PC-3 (cell line): ENCODE data around the gene GRK3. TPM values are rescaled to one million over a fixed set of nuclear protein-coding genes. Genes with fewer than 3 reads are reported as not detected.

Experiments
- ATAC-seq: fragments of 200-7000 bp; cut with Tn5 transposase; 2 replicates; pipeline ENCODE4 v1.9.1; 2020; ENCODE audit warnings: mild to moderate bottlenecking, moderate library complexity
- BruUV-seq: library from RNA; stranded (reverse); fragments of 400-500 nt; replicated peaks from 2 replicates; lab custom pipeline; 2021; lab: Mats Ljungman, UMichigan
- CTCF ChIA-PET: fragments of 300-600 bp; sonication (Branson Sonifier 250); formaldehyde crosslinking; loops from one replicate; lab custom pipeline; 2022; ENCODE audit warnings: antibody characterized with exemption; lab: Charles Lee
- POLR2A ChIA-PET: fragments of 300-600 bp; sonication (Branson Sonifier 250); formaldehyde crosslinking; loops from one replicate; lab custom pipeline; 2022; ENCODE audit warnings: antibody characterized with exemption; ENCODE audit not compliant: unreplicated experiment; lab: Charles Lee
- DNase-seq: peaks from one replicate; pipeline ENCODE4 v3.0.0-alpha.2; 2015
- H2AFZ ChIP-seq: fragments of 300-600 bp; sonication (generic); 2 replicates; pipeline ENCODE4 v1.6.0; 2016; ENCODE audit warnings: antibody characterized with exemption, low read length
- H3F3A ChIP-seq: fragments of 300-600 bp; sonication (generic); one replicate; pipeline ENCODE4 v1.6.0; 2017; ENCODE audit warnings: antibody characterized with exemption, low read length, control low read depth, mild to moderate bottlenecking; ENCODE audit not compliant: unreplicated experiment
- H3K27ac ChIP-seq: fragments of 300-600 bp; sonication (generic); 2 replicates; pipeline ENCODE4 v1.5.1; 2016; ENCODE audit warnings: mild to moderate bottlenecking, low read length
- H3K27me3 ChIP-seq: fragments of 300-600 bp; sonication (generic); 2 replicates; pipeline ENCODE4 v1.6.1; 2016; ENCODE audit warnings: low read length, mixed read lengths
- H3K36me3 ChIP-seq: fragments of 300-600 bp; sonication (generic); 2 replicates; pipeline ENCODE4 v1.6.1; 2016; ENCODE audit warnings: low read depth, mixed run types, low read length, mixed read lengths
- H3K4me1 ChIP-seq: fragments of 300-600 bp; sonication (generic); 2 replicates; pipeline ENCODE4 v1.5.1; 2016; ENCODE audit warnings: low read length; ENCODE audit not compliant: insufficient read depth
- H3K4me2 ChIP-seq: fragments of 300-600 bp; sonication (generic); 2 replicates; pipeline ENCODE4 v1.6.0; 2016; ENCODE audit warnings: low read length
- H3K4me3 ChIP-seq: fragments of 300-600 bp; sonication (generic); 2 replicates; pipeline ENCODE4 v1.5.1; 2016; ENCODE audit warnings: mild to moderate bottlenecking, low read length, mixed read lengths
- H3K79me2 ChIP-seq: fragments of 300-600 bp; sonication (generic); 2 replicates; pipeline ENCODE4 v1.6.1; 2017; ENCODE audit warnings: low read length, mixed read lengths
- H3K9ac ChIP-seq: fragments of 300-600 bp; sonication (generic); 2 replicates; pipeline ENCODE4 v1.6.0; 2016; ENCODE audit warnings: mild to moderate bottlenecking, low read length
- H3K9me2 ChIP-seq: fragments of 300-600 bp; sonication (generic); replicated peaks from 2 replicates; pipeline ENCODE4 v1.6.1; 2016; ENCODE audit warnings: mixed run types, low read length, mixed read lengths
- H3K9me3 ChIP-seq: fragments of 300-600 bp; sonication (generic); 2 replicates; pipeline ENCODE4 v1.6.1; 2016; ENCODE audit warnings: low read length, mixed read lengths
- H4K20me1 ChIP-seq: fragments of 300-600 bp; sonication (generic); 2 replicates; pipeline ENCODE4 v1.6.1; 2016; ENCODE audit warnings: low read length, mixed read lengths
- CTCF ChIP-seq: fragments of 300-600 bp; sonication (generic); conservative IDR thresholded peaks from 2 replicates; pipeline ENCODE4 v1.5.1; 2017; ENCODE audit warnings: antibody characterized with exemption, low read depth, mild to moderate bottlenecking, low read length
- EZH2 ChIP-seq: fragments of 300-600 bp; sonication (generic); IDR thresholded peaks from one replicate; pipeline ENCODE4 v1.6.1; 2017; ENCODE audit warnings: antibody characterized with exemption, mild to moderate bottlenecking, low read length; ENCODE audit not compliant: unreplicated experiment
- EZH2phosphoT487 ChIP-seq: fragments of 300-600 bp; sonication (generic); IDR thresholded peaks from 2 replicates; pipeline ENCODE4 v1.6.1; 2018; ENCODE audit warnings: mild to moderate bottlenecking, antibody characterized with exemption, low read length, borderline replicate concordance
- intact Hi-C: fragments of 100-400 bp; cut with micrococcal nuclease; formaldehyde crosslinking; loops from 2 replicates; pipeline ENCODE4 v1.9.0; 2023
- total RNA-seq: library from RNA; depleted of rRNA; stranded (reverse); fragments of >200 nt; gene quantifications from 2 replicates; pipeline ENCODE4 v1.2.3, GENCODE V29; 2014

GRK3 gene
- total RNA-seq, 1 experiment from 2014 or later: under 0.01 TPM

GRCh38 chr22:25553131-25553530 is 11.3 kb upstream of the GRK3 start:
- no peaks in the 10 kb centered on the region for H3K4me1 ChIP-seq
- H3K79me2 ChIP-seq: no peaks in the 10 kb centered on the region
- H3K27me3 ChIP-seq: peaks cover 3% of the 10 kb centered on the region; the same call in 1 of the 2 replicates
- intact Hi-C loops: no loop called here
- no peaks in the 10 kb centered on the region for H3F3A ChIP-seq
- H3K9ac ChIP-seq: no peak overlapping the region
- no peaks in the 10 kb centered on the region for H4K20me1 ChIP-seq
- CTCF ChIA-PET: no interaction called here
- no peak overlapping the region for H2AFZ ChIP-seq
- no peaks in the 10 kb centered on the region for H3K36me3 ChIP-seq
- H3K4me3 ChIP-seq: no peak overlapping the region
- DNase-seq: no peak
- no peak for ATAC-seq
- TF ChIP-seq EZH2 (no peak), CTCF (no peak), EZH2phosphoT487 (no peak)
- H3K27ac ChIP-seq: no peak overlapping the region
- BruUV-seq: no TSS peak
- POLR2A ChIA-PET: no interaction called here
- H3K4me2 ChIP-seq: no peak overlapping the region
- H3K9me2 ChIP-seq: no peaks in the 10 kb centered on the region
- no peaks in the 10 kb centered on the region for H3K9me3 ChIP-seq

GRCh38 chr22:25554238-25554671 is 10.2 kb upstream of the GRK3 start:
- Histone ChIP-seq H3K4me2 (no peak overlapping the region), H4K20me1 (no peaks in the 10 kb centered on the region), H3F3A (no peaks in the 10 kb centered on the region), H3K9ac (no peak overlapping the region), H3K27me3 (peaks cover 4% of the 10 kb centered on the region; the same call in 1 of the 2 replicates), H3K27ac (no peak overlapping the region), H3K79me2 (no peaks in the 10 kb centered on the region), H3K4me1 (no peaks in the 10 kb centered on the region), H3K9me2 (no peaks in the 10 kb centered on the region), H3K9me3 (no peaks in the 10 kb centered on the region), H3K36me3 (no peaks in the 10 kb centered on the region), H2AFZ (no peak overlapping the region), H3K4me3 (no peak overlapping the region)
- no peak for ATAC-seq
- CTCF ChIA-PET: no interaction called here
- intact Hi-C loops: no loop called here
- no TSS peak for BruUV-seq
- TF ChIP-seq EZH2phosphoT487 (no peak), CTCF (no peak), EZH2 (no peak)
- POLR2A ChIA-PET: no interaction called here
- DNase-seq: no peak

GRCh38 chr22:25554689-25555088 is 9.8 kb upstream of the GRK3 start:
- intact Hi-C loops: no loop called here
- H3K27ac ChIP-seq: no peak overlapping the region
- no peaks in the 10 kb centered on the region for H3K9me3 ChIP-seq
- ChIA-PET CTCF (no interaction called here), POLR2A (no interaction called here)
- H4K20me1 ChIP-seq: no peaks in the 10 kb centered on the region
- no peak overlapping the region for H2AFZ ChIP-seq
- no peaks in the 10 kb centered on the region for H3K4me1 ChIP-seq
- DNase-seq (no peak), ATAC-seq (no peak)
- no peak overlapping the region for H3K4me3 ChIP-seq
- no peaks in the 10 kb centered on the region for H3K36me3 ChIP-seq
- H3K79me2 ChIP-seq: no peaks in the 10 kb centered on the region
- no peak overlapping the region for H3K4me2 ChIP-seq
- no TSS peak for BruUV-seq
- TF ChIP-seq EZH2phosphoT487 (no peak), CTCF (no peak), EZH2 (no peak)
- no peak overlapping the region for H3K9ac ChIP-seq
- peaks cover 9% of the 10 kb centered on the region; the same call in 1 of the 2 replicates for H3K27me3 ChIP-seq
- no peaks in the 10 kb centered on the region for H3F3A ChIP-seq
- H3K9me2 ChIP-seq: no peaks in the 10 kb centered on the region
